HG03432 (cell line): ENCODE results near the gene LOC101059915.
A peak's percentile ranks its signal among the peaks of the same experiment; 100 is the strongest.
"Not testable (repeated sequence)": the region's sequence is repeated elsewhere in the genome, so short reads cannot be mapped to it uniquely, and the experiment has no call there.

Source experiments
- ATAC-seq: cut with Tn5 transposase; IDR thresholded peaks from one replicate; pipeline ENCODE4 v1.9.1; 2021; ENCODE audit warnings: mild to moderate bottlenecking, moderate library complexity; ENCODE audit not compliant: unreplicated experiment

The LOC101059915 gene

DNA sequence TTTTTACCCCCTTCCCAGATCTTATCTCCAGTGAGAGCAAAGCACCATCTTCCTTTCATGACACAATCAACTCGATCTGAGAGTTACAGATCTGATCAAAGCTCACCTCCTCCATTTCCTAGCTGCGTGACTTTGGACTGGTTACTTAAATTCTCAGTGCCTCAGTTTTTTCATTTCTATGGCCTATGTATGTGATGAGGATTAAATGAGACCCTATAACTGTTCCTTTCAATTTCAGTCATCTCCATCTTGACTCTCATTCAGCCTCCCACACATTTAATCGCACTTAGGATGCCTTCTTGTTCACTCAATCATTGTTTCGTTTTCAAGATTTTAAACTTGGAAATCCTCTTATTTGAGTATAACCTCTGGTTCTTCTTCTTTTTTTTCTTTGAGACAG lies 28.9 kb upstream of the LOC101059915 start:
- no peak for ATAC-seq

DNA sequence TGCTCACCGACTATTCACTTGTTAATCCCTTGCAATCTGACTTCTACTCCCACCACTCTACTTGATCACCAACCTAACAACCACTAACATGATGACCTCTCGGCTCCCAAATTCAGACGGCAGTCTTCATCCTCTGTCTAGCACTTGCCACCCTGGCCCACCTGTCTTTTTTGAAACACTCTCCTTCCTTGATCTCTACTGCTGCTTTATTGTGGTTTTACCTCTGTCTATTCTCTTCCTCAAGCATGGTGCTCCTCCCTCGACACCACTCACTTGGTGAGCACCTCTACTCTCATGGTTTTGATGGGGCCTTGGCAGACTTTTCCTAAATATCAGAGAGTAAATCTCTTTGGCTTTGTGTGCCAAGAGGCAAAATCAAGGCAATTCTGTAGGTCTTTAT lies 27.3 kb upstream of the LOC101059915 start:
- ATAC-seq = no peak

DNA sequence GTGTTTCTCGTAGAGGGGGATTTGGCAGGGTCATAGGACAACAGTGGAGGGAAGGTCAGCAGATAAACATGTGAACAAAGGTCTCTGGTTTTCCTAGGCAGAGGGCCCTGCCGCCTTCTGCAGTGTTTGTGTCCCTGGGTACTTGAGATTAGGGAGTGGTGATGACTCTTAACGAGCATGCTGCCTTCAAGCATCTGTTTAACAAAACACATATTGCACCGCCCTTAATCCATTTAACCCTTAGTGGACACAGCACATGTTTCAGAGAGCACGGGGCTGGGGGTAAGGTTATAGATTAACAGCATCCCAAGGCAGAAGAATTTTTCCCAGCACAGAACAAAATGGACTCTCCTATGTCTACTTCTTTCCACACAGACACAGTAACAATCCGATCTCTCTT lies 22.9 kb upstream of the LOC101059915 start:
- ATAC-seq = not testable (repeated sequence)

DNA sequence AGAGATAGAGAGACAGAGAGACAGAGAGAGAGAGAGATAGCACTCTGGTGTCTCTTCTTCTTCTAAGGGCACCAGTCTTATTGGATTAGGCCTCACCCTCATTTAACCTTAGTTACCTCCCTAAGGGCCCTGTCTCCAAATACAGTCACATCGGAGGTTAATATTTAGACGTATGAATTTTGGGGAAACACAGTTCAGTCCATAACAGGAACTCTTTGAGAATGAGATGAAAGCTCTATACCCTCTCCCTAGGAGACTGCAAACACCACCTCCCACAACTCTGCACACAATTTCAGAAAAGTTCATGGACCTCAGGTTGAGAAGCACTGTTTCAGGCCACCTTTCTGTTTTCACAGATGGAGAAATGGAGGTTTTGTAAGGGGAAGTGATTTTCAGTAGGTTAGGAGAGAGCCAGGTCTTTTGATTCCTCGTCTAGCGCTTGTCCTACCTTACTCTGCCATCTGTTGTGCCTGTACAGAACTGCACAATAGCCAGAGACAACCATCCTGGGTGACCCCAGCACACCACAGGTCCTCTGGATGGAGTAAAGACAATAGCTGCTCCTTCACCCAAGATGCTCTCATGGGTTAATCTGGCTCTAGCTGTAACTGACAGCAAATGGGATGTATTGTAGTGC lies 16.9 kb upstream of the LOC101059915 start:
- peak; percentile 82 for ATAC-seq

DNA sequence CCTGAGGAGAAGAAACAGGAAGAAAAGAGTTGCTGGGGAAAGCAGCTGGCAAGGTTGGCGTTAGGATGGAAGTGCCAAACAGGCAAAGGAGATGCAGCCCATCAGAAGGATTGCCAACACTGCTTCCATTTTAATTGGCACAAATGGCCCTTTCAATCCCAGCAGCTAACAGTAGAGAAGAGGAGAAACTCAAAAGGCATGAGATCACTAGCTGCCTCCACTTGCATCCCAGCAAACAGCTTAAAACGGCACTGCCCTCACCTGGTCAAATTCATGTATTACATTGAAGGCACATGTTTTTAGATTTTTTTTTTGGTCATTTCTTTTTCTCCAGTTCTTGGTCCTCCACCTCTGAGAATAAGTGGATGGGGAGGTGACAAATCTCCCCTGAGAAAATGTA lies 14.9 kb upstream of the LOC101059915 start:
- ATAC-seq = no peak

DNA sequence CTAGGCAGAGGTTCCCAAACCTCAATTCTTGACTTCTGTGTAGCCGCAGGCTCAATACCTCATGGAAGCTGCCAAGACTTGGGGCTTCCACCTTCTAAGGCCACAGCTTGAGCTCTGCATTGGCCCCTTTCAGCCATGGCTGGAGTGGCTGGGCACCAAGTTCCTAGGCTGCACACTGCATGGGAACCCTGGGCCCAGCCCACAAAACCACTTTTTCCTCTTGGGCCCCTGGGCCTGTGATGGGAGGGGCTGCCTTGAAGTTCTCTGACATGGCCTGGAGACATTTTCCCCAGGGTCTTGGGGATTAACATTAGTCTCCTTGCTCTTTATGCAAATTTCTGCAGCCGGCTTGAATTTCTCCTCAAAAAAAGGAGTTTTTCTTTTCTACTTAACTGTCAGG lies 14.0 kb upstream of the LOC101059915 start:
- no peak for ATAC-seq

DNA sequence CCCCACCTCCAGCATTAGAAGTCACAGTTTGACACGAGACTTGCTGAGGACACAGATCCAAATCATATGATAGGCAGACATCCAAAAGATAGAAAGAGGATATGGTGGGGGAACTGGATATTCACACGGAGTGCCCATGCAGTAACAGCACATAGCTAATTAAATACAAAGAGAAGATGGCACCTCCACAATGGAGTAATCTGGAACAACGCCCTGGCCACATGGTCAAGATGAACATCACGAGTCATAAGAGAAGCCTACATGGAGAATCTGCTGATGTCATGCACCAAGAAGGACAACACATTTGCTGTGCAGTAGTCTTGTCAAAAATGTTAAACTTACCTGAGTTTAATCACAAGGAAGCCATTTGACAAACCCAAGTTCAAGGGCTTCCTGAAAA lies 10.1 kb upstream of the LOC101059915 start:
- ATAC-seq = no peak

DNA sequence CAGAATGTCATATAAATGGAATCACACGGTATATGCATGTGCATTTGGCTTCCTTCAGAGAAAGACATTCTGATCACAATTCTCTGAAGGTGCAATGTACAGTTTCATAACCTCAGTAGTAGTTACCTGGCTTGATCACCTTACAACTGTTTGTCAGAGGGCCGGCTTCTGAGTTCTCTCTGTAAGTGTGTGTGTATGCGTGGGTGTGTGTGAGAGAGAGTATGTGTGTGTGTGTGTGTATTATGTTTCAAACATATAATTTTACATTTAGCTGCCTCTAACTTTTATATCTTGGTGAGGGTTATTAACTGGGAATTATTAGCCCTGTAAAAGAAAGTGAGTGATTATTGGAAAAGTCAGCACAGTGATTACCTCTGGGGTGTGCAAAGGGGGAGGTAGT lies 8.0 kb upstream of the LOC101059915 start:
- no peak for ATAC-seq

DNA sequence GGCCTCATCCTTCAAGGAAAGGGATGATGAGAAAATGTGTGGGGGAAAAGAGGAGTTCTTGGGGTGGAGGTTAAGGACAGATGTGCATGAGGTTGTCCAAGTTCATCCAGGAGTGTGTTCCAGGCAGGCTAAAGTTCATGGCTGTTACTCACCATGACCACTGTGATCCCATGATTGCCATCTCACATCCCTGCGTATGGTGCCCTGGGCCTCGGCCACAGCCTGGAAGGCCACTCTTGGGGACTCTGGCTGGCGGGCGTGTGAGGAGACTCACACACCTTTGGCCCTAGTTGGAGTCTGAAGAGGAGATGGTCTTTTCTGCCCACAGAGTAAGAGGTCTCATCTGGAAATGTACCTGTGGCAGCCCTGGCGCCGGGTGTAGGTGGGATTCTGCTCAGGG lies 7.4 kb upstream of the LOC101059915 start:
- ATAC-seq = no peak

DNA sequence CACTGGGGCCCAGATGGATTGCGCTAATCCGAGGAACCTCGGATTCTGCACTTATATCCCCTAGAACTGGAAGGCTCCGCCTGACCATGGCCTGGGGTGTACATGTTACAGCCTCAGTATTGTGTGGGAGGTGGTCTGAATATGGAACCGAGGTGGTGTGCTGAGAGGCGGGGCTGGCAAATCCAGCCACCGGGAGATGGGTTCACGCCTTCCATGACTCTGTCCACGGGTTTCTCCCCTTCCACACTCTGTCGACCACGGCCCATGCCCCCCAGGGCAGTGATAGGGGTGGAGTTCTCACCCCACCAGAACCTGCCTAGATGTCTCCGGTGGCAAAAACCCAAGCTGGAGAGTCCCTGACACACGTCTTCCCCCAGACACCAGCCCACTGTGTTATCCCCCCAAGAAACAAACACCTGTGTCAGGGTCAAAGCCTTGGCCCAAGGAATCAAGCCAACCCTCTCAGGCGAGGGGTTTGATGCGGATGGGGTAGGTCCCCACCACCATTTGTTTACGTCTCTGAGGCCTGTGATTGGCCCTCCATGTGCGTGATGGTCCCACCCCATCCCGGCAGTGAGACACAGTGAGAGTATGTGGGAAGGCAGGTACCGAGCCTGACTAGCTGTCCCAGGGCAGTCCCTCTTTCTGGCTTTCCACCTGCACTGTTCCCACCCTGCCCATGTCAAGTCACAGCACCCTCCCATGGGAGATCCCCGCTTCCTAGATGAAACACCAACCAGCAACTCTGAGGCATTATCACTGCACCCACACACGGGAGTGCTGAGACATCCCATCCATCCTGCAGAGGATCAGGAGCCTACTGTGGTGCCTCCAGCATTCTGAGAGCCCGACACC lies 6.6 kb upstream of the LOC101059915 start:
- ATAC-seq = no peak

DNA sequence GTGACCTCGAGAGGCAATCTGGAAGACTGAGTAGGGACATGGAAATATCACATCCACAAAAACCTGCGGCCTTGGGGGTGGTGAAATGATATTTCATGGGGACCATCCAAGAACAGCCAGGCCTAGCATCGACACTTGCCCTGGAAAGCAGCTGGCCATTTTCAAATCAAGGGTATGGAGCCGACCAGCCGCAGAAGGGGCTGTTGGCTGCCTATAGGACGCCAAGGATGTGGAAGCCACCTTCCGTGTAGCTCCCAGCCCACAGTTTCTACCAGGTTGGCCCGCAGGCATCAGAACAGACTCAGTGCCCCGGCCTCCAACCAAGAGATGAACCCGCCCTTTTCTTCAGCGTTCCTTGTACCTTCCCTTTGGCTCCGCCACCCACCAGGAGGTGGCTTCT lies 5.4 kb upstream of the LOC101059915 start:
- ATAC-seq = no peak

DNA sequence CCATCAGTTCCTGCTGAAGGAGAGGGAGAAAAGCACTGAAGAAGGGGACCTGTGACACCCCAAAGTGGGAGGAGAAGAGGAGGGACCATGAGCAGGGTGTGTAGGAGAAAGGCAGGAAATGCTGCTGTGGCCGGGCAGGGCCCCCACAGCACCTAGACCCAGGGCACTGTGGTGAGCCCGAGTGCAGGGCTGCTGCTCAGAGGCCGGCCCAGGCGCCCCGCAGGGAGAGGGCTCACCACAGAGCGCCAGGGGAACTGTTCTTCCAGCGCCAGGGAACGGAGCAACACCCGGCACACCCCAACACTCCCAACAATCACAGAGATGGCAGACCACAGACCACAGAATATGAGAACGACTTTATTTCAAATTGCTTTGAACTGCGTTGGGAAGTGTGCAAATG lies 4.7 kb upstream of the LOC101059915 start:
- not testable (repeated sequence) for ATAC-seq

DNA sequence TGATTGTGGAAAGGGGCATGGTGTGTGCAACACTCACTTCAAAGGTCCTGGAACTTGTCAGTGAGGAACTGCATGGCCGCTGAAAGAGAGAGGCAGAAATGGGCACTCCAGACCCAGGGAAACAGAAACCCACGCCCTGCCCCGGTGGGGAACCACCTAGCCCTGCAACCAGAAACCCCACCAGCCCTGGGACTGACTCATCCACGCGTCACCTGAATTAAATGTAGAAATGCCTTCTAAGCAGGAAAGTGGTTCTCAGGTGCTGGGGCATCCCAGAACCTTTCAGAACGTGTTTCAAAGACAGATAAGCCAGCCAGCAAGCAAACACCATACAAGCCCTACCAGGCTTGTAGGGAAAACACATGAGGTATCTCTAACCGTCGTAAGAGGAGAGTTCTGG lies 4.1 kb upstream of the LOC101059915 start:
- not testable (repeated sequence) for ATAC-seq

DNA sequence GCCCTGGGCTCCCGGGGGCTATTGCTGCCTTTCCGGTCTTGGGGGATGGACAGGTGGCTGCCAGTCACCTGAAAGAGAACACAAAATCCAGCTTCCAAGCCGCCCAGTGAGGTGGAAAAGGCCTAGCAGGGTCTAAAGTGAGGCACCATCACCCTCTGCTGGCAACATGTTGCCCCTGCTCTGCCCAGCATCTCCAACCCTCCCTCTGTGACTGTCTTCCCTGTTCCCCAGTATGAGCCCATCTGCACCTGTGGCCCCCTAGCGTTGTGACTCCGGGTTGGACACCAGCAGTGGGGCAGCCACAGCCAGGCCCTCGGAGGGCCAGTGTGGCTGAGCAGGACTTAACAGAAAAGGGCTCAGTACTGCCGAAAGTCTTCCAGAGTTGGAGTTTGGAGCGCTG lies 3.1 kb upstream of the LOC101059915 start:
- not testable (repeated sequence) for ATAC-seq

DNA sequence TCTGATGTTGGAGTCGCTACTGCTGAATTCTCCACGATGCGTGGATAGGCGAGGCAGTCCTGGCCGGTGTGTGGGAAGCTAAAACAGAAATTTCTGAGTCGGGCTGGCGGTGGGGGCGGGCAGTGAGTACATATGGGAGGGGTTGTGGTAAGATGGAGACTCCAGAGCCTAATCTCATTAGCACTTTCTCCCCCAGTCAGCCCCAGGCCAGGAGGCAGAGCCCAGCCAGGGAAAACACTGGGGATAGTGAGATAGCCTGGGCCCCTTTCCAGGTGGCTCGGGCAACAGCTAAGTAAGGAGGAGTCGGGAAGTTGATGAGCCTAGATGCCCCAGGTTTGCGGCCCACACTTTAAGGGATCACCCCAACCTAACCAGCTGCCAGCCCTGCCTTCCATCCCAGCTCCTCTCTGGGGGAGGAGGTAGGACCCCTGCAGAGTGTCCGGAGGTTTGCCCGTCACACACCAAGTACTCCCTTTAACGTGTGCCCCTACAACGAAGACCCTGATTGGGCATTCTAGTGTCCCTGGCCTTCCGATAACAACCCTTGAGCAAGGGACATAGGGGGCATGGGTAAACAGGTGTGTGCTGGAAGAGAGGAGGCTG lies 2.4 kb upstream of the LOC101059915 start:
- ATAC-seq = no peak

DNA sequence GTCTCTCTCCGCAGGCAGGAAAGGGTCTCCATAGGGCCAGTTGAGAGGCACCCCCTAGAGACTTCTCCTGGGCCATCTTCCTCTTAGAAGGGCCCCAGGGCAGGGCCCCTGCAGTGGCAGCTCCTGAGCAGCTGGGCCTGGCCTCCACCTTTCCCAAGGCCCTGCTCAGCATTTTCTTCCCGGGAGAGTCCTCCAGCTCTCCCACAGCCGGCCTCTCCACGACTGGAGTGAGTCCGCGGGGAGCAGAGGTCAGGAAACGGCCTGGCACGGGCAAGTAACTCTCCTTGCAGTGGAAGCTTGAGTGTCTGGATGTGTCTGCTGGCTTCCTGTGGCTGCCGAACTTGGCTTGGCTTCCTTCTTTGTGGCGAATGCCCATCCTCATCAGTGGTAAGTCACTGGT lies 1.6 kb upstream of the LOC101059915 start:
- no peak for ATAC-seq

DNA sequence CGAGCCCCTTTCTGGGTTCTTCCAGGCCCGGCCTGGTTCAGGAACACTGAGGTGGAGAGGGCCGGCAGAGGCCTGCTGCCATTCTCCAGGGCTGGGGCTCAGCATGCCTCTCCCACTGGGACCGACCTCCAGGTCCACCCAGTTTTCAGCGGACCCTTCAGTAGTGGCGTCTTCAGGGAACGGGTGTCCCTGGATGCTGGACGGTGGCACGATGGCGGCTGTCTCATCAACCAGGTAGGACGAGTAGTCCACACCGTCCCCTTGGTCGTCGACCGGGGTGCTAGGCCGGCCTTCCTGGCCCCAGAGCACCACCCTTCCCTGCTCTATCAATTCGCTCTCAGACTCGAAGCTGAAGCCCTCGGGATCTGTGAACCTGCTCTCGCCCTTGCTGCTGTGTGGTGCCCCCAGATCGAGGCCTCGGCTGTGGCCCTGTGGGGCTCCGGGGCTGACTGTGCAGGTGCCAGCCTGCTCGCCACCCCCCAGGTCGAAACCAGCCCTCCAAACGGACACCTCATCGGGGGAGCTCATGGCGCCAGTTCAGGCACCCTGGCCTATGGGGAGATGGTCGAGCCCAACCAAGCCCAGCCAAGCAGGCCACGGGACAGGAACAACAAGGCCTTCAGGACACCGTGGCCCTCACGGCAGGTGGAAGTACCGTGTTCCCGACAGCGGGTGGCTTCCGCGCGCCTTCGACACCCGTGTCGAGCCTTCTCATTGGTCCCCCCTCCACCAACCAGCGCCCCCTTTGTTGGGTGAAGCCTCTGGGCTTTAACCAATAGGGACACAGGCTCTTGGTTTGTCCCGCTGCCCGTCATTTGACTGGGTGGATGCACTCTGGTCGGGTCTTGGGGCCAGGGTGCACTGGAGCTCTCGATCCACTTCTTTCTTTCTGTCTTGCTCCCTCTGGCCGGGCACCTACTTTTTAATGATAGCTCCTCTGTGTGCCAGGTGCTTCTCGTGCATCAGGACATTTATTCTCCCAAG lies 814 bp upstream of the LOC101059915 start:
- no peak for ATAC-seq

DNA sequence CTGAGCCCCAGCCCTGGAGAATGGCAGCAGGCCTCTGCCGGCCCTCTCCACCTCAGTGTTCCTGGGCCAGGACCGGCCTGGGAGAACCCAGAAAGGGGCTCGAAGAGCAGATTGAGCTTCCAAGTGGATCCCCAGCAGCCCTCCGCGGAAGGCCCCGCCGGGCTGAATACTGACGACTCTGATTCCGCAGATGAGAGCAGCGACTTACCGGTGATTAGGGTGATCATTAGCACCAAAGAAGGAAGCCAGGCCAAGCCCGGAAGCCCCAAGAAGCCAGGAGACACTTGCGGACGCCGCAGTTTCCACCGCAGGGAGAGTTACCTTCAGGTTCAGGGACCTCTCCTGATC lies 876 bp downstream of the LOC101059915 start:
- no peak for ATAC-seq

DNA sequence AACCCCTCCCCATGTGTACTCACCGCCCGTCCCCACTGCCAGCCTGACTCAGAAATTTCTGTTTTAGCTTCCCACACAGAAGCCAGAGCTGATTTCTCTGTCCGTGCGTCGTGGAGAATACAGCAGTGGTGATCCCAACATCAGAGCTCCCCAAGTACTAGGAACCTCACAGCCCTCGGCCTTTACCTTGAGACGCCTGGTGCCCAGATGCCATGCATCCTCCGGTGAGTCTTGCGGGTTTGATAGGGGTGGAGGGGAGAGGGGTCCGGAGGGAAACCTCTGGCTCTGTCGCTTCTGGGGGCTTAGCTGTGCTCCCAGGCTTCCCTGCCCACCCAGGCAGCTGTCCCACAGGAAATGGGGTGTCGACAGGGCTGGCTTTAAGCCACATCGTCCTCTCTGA lies 2.1 kb downstream of the LOC101059915 start:
- ATAC-seq = no peak

DNA sequence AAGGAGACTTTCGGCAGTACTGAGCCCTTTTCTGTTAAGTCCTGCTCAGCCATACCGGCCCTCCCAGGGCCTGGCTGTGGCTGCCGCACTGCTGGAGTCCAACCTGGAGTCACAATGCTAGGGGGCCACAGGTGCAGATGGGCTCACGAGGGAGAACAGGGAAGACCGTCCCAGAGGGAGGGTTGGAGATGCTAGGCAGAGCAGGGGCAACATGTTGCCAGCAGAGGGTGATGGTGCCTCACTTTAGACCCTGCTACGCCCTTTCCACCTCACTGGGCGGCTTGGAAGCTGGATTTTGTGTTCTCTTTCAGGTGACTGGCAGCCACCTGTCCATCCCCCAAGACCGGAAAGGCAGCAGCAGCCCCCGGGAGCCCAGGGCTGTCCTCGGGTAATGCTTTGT lies 2.6 kb downstream of the LOC101059915 start:
- peak; percentile 60 for ATAC-seq
